NCI-H1930 (cell line): ENCODE data around the gene NDUFV1.

Source experiments
- DNase-seq, 2 experiments: peaks; one replicate each; lab custom pipeline; 2025; lab: John Stamatoyannopoulos, UW

NDUFV1 gene

GRCh38 chr11:67640758-67641337 is 34.1 kb downstream of the NDUFV1 start:
- DNase-seq: no peak

GRCh38 chr11:67641338-67642172 is 34.8 kb downstream of the NDUFV1 start:
- DNase-seq: no peak

- no peak for DNase-seq
Observed at GRCh38 chr11:67642173-67643120, 35.7 kb downstream of the NDUFV1 start.

GRCh38 chr11:67644042-67644441 is 37.3 kb downstream of the NDUFV1 start:
- peak in 1 of 2 experiments; percentile 22 for DNase-seq

- DNase-seq: no peak
Observed at GRCh38 chr11:67644472-67645418, 38.0 kb downstream of the NDUFV1 start.

- no peak for DNase-seq
Observed at GRCh38 chr11:67645521-67646461, 39.1 kb downstream of the NDUFV1 start.

GRCh38 chr11:67646535-67647336 is 40.0 kb downstream of the NDUFV1 start:
- DNase-seq: no peak

- DNase-seq: no peak
Observed at GRCh38 chr11:67647471-67647870, 40.7 kb downstream of the NDUFV1 start.

GRCh38 chr11:67648140-67648795 is 41.5 kb downstream of the NDUFV1 start:
- peak in 1 of 2 experiments; percentile 22 for DNase-seq

GRCh38 chr11:67648796-67649613 is 42.3 kb downstream of the NDUFV1 start:
- no peak for DNase-seq

GRCh38 chr11:67649634-67650510 is 43.1 kb downstream of the NDUFV1 start:
- no peak for DNase-seq

- DNase-seq: no peak
Observed at GRCh38 chr11:67651976-67652781, 45.4 kb downstream of the NDUFV1 start.

- no peak for DNase-seq
Observed at GRCh38 chr11:67652965-67653845, 46.5 kb downstream of the NDUFV1 start.

GRCh38 chr11:67654225-67654624 is 47.5 kb downstream of the NDUFV1 start:
- no peak for DNase-seq
